Stimulated activated CD8-positive, alpha-beta memory T cell treated with anti-CD3 and anti-CD28 coated beads, Interleukin-2, amount 100 ng/mL, for 1 hour (primary cell): ENCODE results near the gene OR10AG1.

Experiments
- DNase-seq, 2 donors: peaks; one replicate each; pipeline ENCODE4 v3.0.0-alpha.2; 2020; ENCODE audit warnings: low read depth in 2 of 2

Gene OR10AG1

DNA sequence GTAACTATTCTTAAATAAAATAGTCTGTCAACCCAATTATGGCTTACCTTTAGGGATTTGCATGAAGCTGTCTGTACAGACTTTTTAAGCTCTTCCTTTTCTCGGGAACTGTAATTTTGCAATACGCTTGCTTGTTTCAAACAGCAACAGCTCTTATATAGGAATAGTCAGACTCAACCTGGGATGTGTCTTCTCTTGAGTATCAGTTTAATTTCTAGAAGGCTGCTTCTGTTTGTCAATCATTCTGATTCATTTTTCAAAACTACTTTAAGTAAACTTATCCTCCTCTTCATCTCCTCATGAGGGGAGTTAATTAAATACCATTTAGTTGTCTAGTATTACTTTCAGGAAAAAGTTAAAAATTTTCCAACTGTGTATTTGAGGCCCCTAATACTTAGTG, at the start of gene OR10AG1:
Gene OR10AG1, minus strand, starts transcription at position 101 of the 400 bp plus-strand sequence. Its CDS starts 38 bp downstream, at position 63.
- DNase-seq, result no peak

- DNase-seq, result no peak
Observed at GRCh38 chr11:56013805-56014204, 44.1 kb upstream of the OR10AG1 start.

GRCh38 chr11:56010716-56011115, 41.0 kb upstream of the OR10AG1 start:
- DNase-seq, result no peak

DNA sequence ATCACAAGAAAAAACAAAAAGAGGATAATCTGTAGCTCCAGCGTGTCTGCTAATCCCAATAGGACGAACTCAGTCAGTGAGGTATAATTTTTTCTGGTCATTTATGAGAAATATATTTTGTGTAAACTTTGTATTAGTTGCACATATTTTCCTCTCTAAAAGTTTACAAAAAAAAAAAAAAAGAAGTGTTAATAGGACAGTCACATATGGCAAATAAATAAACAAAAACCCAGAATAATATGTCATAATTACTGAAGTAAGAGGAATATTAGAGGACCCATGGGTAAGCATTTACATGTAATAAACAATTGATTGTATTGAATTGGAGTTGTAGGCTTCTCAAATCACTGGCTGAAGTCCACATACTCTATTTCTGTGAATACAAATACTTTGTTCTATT, 24.8 kb upstream of the OR10AG1 start, which contains the start of gene OR5F1:
Gene OR5F1, minus strand, starts transcription at position 101 of the 400 bp plus-strand sequence. Its CDS starts 0 bp downstream, at position 101.
- DNase-seq, result no peak

DNA sequence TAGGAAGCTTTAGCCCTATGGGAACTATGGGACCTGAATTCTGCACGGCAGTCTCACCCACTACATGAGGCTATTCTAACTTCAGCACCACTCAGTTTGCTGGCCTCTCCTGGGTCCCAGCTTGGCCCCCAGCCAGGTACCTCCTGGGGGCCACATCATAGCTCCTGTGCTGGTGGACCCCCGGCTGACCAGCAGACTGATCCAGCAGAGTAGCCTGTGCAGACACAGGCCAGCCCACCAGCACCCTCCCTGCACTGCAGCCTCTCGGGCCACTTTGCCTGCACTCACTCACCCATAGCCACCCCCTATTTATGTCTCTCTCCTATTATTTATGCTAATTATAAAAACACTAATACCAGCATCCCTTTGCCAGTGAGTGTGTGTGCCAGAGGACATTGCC, 1.2 kb upstream of the OR10AG1 start:
- DNase-seq, result no peak

DNA sequence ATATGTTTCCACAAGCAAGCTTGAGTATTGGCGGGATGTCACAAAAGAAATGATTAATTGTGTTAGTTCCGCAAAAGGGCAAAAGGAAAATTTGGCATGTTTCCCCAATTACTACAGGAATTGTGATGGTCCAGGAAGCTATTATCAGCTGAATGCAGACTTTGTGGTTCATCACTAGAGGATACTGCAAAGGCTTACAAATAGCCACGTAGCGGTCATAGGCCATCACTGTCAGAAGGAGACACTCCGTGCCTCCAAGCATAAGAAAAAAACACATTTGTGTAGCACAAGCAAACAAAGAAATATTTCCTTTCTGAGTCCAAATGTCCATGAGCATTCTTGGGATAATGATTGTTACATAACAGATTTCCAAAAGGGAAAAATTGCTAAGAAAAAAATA, 1.8 kb downstream of the OR10AG1 start:
- DNase-seq, result no peak

GRCh38 chr11:55966391-55966790, 3.4 kb downstream of the OR10AG1 start:
- DNase-seq, result no peak

DNA sequence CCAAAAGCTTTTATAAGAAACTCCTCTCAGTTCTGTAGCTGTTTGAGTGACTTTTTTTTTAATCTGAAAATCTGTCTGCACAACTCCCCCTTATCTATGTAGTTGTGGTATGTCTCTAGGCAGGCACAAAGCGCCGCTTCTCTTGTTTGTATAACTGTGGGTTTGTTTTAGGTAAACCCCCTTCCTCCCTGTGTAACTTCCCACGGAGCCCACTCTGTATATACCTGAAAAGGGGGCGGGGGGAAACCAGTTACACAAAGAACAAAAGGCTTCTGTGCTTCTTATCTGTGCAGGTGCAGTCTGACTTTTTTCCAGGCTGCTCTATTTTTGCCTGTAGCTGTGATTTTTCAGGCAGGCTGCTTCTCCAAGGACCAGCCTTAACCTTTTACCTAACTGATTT, 13.2 kb downstream of the OR10AG1 start:
- no peak for DNase-seq

GRCh38 chr11:55949330-55949729, 20.4 kb downstream of the OR10AG1 start:
- no peak for DNase-seq

GRCh38 chr11:55942785-55943392, 26.9 kb downstream of the OR10AG1 start:
- no peak for DNase-seq

- no peak for DNase-seq
Observed at GRCh38 chr11:55936300-55936699, 33.4 kb downstream of the OR10AG1 start, which contains the start of gene OR5I1. TSS of gene OR5I1 (minus strand) at chr11:55936400. CDS start at chr11:55936400, 0 bp downstream.

DNA sequence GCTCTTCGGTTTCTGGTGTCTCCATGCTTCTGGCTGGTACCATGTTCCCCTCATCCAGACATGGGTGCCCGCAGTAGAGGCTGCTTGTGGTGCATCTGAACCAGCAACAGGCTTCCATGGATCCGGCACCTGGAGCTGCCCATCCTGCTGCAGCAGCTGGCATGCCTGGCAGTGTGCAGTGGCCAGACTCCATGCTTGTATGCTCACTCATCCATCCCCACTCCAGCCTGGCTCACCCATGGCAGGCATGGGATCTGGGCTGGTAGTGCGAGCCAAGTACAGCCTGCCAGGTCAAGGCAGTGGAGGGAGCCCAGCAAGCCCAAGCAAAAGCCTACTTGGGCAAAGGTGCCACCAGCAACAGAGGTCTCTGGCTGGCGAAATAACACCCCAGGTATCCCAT, 49.2 kb downstream of the OR10AG1 start:
- DNase-seq, result no peak
